ENCODE results near the gene WNT3. TPM values are rescaled to one million over a fixed set of nuclear protein-coding genes. Genes with fewer than 3 reads are reported as not detected.

Gene WNT3
- total and polyA plus RNA-seq, 2 of the 8 experiments (the other 6 are each of a cell fraction or from before 2014, with no cell fraction given): 0.56 to 2.0 TPM

- Histone ChIP-seq H3K36me3 (ENCODE audit: control insufficient read depth in 2 of 4, insufficient read depth in 4 of 4, low read length in 3 of 4) (no peaks in the 10 kb centered on the region), H4K91ac (replicated peaks; ENCODE audit: insufficient read length, low read length) (no peak overlapping the region), H2BK15ac (ENCODE audit: low read length) (no peak overlapping the region), H3K23me2 (ENCODE audit: low read depth, low read length) (no peaks in the 10 kb centered on the region; the same call in 1 of the 2 replicates), H2BK120ac (replicated peaks; ENCODE audit: low read depth, low read length) (no peak overlapping the region), H3K56ac (replicated peaks; ENCODE audit: insufficient read length, low read depth, low read length) (no peak overlapping the region), H3K27me3 (replicated peaks in 1 of 4; ENCODE audit: control insufficient read depth in 3 of 4, extremely low read depth in 1 of 4, insufficient read depth in 3 of 4, low read length in 3 of 4) (peaks cover 3 to 33% (median 22%) of the 10 kb centered on the region in 4 experiments), H2AFZ (ENCODE audit: low read length) (no peak overlapping the region), H3K23ac (ENCODE audit: insufficient read length) (no peak overlapping the region), H3K4me1 (replicated peaks in 1 of 4; ENCODE audit: control insufficient read depth in 3 of 4, insufficient read depth in 4 of 4, low read length in 3 of 4) (peaks cover 0 to 11% (median 7%) of the 10 kb centered on the region in 4 experiments; a peak in 6 of 7 replicates), H2BK20ac (ENCODE audit: low read length) (no peak overlapping the region), H4K5ac (ENCODE audit: insufficient read length, low read depth, low read length) (no peak overlapping the region), H4K20me1 (replicated peaks in 1 of 2; ENCODE audit: control insufficient read depth in 1 of 2, insufficient read depth in 2 of 2, low read length in 2 of 2) (peaks cover 0 to 1% of the 10 kb centered on the region in 2 experiments), H3K4me3 (ENCODE audit: extremely low read depth in 1 of 4, insufficient read depth in 2 of 4, low read depth in 3 of 4, low read length in 4 of 4) (no peak overlapping the region), H3K14ac (ENCODE audit: insufficient read length) (no peak overlapping the region), H3K79me2 (ENCODE audit: control insufficient read depth in 1 of 2, insufficient read depth in 2 of 2, low read length in 2 of 2) (no peaks in the 10 kb centered on the region), H3K9ac (replicated peaks in 1 of 4; ENCODE audit: extremely low read depth in 1 of 4, low read depth in 3 of 4, low read length in 3 of 4) (no peak overlapping the region), H2BK5ac (ENCODE audit: low read depth, low read length) (no peak overlapping the region), H2AK5ac (ENCODE audit: low read depth, low read length) (no peak overlapping the region), H3K9me3 (ENCODE audit: insufficient read depth in 2 of 2, low read depth in 1 of 2, low read length in 1 of 2) (peaks cover 0 to under 1% of the 10 kb centered on the region in 2 experiments; a peak in 1 of 4 replicates), H2BK12ac (ENCODE audit: low read depth, low read length) (no peak overlapping the region), H3K18ac (ENCODE audit: extremely low read depth, low read length) (no peak overlapping the region), H3K4me2 (ENCODE audit: insufficient read depth in 1 of 2, low read depth in 2 of 2, low read length in 2 of 2) (no peak overlapping the region), H4K8ac (ENCODE audit: extremely low read depth, insufficient read depth, low read length) (no peak overlapping the region), H3K79me1 (ENCODE audit: low read depth, low read length) (no peaks in the 10 kb centered on the region), H3K27ac (ENCODE audit: low read depth, low read length) (no peak overlapping the region), H3K4ac (replicated peaks; ENCODE audit: insufficient read length, low read depth, low read length) (no peak overlapping the region)
- ChIA-PET POLR2A (ENCODE audit: partially characterized antibody) (no interaction called here), CTCF (ENCODE audit: partially characterized antibody) (interaction anchor here (4.8 to 7.4 kb wide), 2 partner anchors 12 to 104 kb away, joined by 49 to 52 read pairs; no protein-coding TSS in a partner anchor)
- 92% methylated on average over 4 of the region's 4 CpGs; no CpG with 5 or more reads in 1 of the 2 experiments for WGBS, 2 experiments (ENCODE audit: extremely low coverage in 1 of 2, insufficient coverage in 1 of 2, insufficient read length in 1 of 2, insufficient replicate concordance in 2 of 2, low coverage in 1 of 2, low lambda C conversion rate in 2 of 2, missing lambda C conversion rate in 1 of 2)
- DNase-seq (ENCODE audit: low read depth in 1 of 2, low spot score in 2 of 2) (no peak), FAIRE-seq (no peak)
- TF ChIP-seq HDAC2 (IDR thresholded peaks at IDR 0.05; ENCODE audit: borderline replicate concordance in 1 of 2, low read depth in 2 of 2, low read length in 2 of 2) (no peak), SIN3A (conservative IDR thresholded peaks at IDR 0.05 in 1 of 2, IDR thresholded peaks at IDR 0.05 in 1 of 2; ENCODE audit: low read depth in 1 of 2, low read length in 2 of 2) (no peak), ASH2L (IDR thresholded peaks at IDR 0.05; ENCODE audit: low read length) (no peak), CTCF (IDR thresholded peaks at IDR 0.05; ENCODE audit: control extremely low read depth in 1 of 3, insufficient read depth in 1 of 3, low read depth in 1 of 3, low read length in 3 of 3) (no peak), JUN (IDR thresholded peaks at IDR 0.05; ENCODE audit: low read depth, low read length) (no peak), RXRA (IDR thresholded peaks at IDR 0.05; ENCODE audit: insufficient read depth, low read depth, low read length) (no peak), MAFK (IDR thresholded peaks at IDR 0.05; ENCODE audit: low read depth, low read length) (no peak), EGR1 (IDR thresholded peaks at IDR 0.05; ENCODE audit: borderline replicate concordance, low read depth, low read length) (no peak), HDAC6 (IDR thresholded peaks at IDR 0.05; ENCODE audit: low read depth, low read length) (no peak), KDM1A (IDR thresholded peaks at IDR 0.05; ENCODE audit: borderline replicate concordance, low read length) (no peak)
Observed at GRCh38 chr17:46837521-46837920, 19.0 kb upstream of the WNT3 start.

Measured in H1 (cell line).